ENCODE measurements around the gene SPATA9. TPM values are rescaled to one million over a fixed set of nuclear protein-coding genes. Genes with fewer than 3 reads are reported as not detected.

Gene SPATA9
- total and polyA plus RNA-seq, 2 donors, result 0.19 to 0.68 TPM

DNA sequence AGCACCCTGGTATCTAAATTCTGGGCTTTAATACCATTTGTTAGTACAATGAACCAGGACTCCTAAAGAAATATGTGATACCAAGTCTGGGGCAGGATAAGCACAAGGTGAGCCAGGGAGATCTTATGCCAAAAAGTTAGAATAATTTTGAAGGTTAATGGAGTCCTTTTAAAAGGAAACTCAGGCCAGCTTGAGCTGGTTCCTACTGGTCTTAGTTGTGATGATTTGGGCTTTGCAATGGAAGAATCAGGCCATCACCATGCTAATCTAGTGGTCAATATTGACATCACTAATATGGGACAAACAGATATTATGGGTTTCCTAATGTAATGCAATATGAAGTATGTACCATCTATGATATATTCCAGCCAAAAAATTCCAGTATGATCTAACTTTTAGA lies 7.5 kb upstream of the SPATA9 start:
- Histone ChIP-seq H3K4me3 (ENCODE audit: low read length in 2 of 2) (no peak overlapping the region), H3K27me3 (ENCODE audit: control insufficient read depth in 2 of 2, insufficient read depth in 1 of 2, low read length in 1 of 2) (no peaks in the 10 kb centered on the region), H3K9me3 (ENCODE audit: control insufficient read depth in 2 of 2, insufficient read depth in 1 of 2, low read length in 1 of 2) (no peaks in the 10 kb centered on the region), H3K4me1 (ENCODE audit: control insufficient read depth in 2 of 2, insufficient read depth in 2 of 2, low read length in 2 of 2) (no peaks in the 10 kb centered on the region), H3K36me3 (ENCODE audit: control insufficient read depth in 2 of 2, insufficient read depth in 2 of 2, low read length in 1 of 2) (no peaks in the 10 kb centered on the region), H3K27ac (ENCODE audit: low read depth in 1 of 2, low read length in 1 of 2) (no peak overlapping the region)
- DNase-seq (ENCODE audit: low read depth in 6 of 9, low spot score in 9 of 9), result no peak

DNA sequence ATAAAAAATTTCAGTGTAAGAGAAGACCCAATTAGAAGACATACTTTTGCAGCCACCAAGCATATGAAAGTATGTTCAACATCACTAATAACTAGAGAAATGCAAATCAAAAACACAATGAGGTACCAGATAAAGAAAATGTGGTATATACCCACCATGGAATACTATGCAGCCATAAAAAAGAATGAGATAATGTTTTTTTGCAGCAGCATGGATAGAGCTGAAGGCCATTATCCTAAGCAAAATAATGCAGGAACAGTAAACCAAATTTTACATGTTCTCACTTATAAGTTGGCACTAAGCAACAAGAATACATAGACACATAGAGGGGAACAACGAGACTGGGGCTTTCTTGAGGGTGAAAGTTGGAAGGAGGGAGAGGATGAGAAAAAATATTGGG lies 6.9 kb upstream of the SPATA9 start:
- no peak overlapping the region for H3K4me3 ChIP-seq (ENCODE audit: low read length in 2 of 2)
- WGBS, result 95% methylated on average over 1 of the region's 1 CpG
- no peaks in the 10 kb centered on the region for H3K9me3 ChIP-seq (ENCODE audit: control insufficient read depth in 2 of 2, insufficient read depth in 1 of 2, low read length in 1 of 2)
- no peaks in the 10 kb centered on the region for H3K27me3 ChIP-seq (ENCODE audit: control insufficient read depth in 2 of 2, insufficient read depth in 1 of 2, low read length in 1 of 2)
- no peak for DNase-seq (ENCODE audit: low read depth in 6 of 9, low spot score in 9 of 9)
- H3K27ac ChIP-seq (ENCODE audit: low read depth in 1 of 2, low read length in 1 of 2), result no peak overlapping the region
- no peaks in the 10 kb centered on the region for H3K4me1 ChIP-seq (ENCODE audit: control insufficient read depth in 2 of 2, insufficient read depth in 2 of 2, low read length in 2 of 2)
- no peaks in the 10 kb centered on the region for H3K36me3 ChIP-seq (ENCODE audit: control insufficient read depth in 2 of 2, insufficient read depth in 2 of 2, low read length in 1 of 2)

- no peaks in the 10 kb centered on the region for H3K36me3 ChIP-seq (ENCODE audit: control insufficient read depth in 2 of 2, insufficient read depth in 2 of 2, low read length in 1 of 2)
- no peak overlapping the region for H3K27ac ChIP-seq (ENCODE audit: low read depth in 1 of 2, low read length in 1 of 2)
- no peaks in the 10 kb centered on the region for H3K27me3 ChIP-seq (ENCODE audit: control insufficient read depth in 2 of 2, insufficient read depth in 1 of 2, low read length in 1 of 2)
- 97% methylated on average over 2 of the region's 2 CpGs for WGBS
- H3K9me3 ChIP-seq (ENCODE audit: control insufficient read depth in 2 of 2, insufficient read depth in 1 of 2, low read length in 1 of 2), result no peaks in the 10 kb centered on the region
- H3K4me1 ChIP-seq (ENCODE audit: control insufficient read depth in 2 of 2, insufficient read depth in 2 of 2, low read length in 2 of 2), result no peaks in the 10 kb centered on the region
- no peak for DNase-seq (ENCODE audit: low read depth in 6 of 9, low spot score in 9 of 9)
- H3K4me3 ChIP-seq (ENCODE audit: low read length in 2 of 2), result no peak overlapping the region
These were observed 3.9 kb upstream of the SPATA9 start for GRCh38 chr5:95686651-95687050.

DNA sequence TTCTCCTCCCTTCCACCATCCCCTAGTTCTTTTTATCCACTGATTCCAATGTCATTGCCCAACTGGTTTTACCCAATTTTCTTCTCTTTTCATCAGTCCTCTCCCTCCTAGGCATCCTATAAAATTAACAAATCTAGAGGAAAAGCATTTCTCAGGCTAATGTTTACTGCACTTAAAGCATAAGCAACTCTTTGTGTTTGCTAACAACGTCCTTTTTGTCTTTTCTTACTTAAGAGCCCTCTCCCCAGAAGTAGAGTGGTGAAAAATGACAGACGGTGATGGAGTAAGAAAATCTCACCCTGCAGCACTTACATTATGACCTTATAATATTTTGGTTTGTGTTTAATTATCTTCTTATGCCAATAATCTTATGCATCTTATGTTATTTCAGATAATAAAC lies 1.6 kb upstream of the SPATA9 start:
- Histone ChIP-seq H3K27me3 (ENCODE audit: control insufficient read depth in 2 of 2, insufficient read depth in 1 of 2, low read length in 1 of 2) (no peaks in the 10 kb centered on the region), H3K4me1 (ENCODE audit: control insufficient read depth in 2 of 2, insufficient read depth in 2 of 2, low read length in 2 of 2) (no peaks in the 10 kb centered on the region), H3K4me3 (ENCODE audit: low read length in 2 of 2) (no peak overlapping the region), H3K36me3 (ENCODE audit: control insufficient read depth in 2 of 2, insufficient read depth in 2 of 2, low read length in 1 of 2) (no peaks in the 10 kb centered on the region), H3K9me3 (ENCODE audit: control insufficient read depth in 2 of 2, insufficient read depth in 1 of 2, low read length in 1 of 2) (no peaks in the 10 kb centered on the region), H3K27ac (ENCODE audit: low read depth in 1 of 2, low read length in 1 of 2) (no peak overlapping the region)
- WGBS, result 96% methylated on average over 2 of the region's 2 CpGs
- DNase-seq (ENCODE audit: low read depth in 6 of 9, low spot score in 9 of 9), result no peak

GRCh38 chr5:95673081-95673480 lies 9.7 kb downstream of the SPATA9 start:
- Histone ChIP-seq H3K27ac (ENCODE audit: low read depth in 1 of 2, low read length in 1 of 2) (no peak overlapping the region), H3K4me1 (ENCODE audit: control insufficient read depth in 2 of 2, insufficient read depth in 2 of 2, low read length in 2 of 2) (no peaks in the 10 kb centered on the region), H3K4me3 (ENCODE audit: low read length in 2 of 2) (no peak overlapping the region), H3K9me3 (ENCODE audit: control insufficient read depth in 2 of 2, insufficient read depth in 1 of 2, low read length in 1 of 2) (no peaks in the 10 kb centered on the region), H3K27me3 (ENCODE audit: control insufficient read depth in 2 of 2, insufficient read depth in 1 of 2, low read length in 1 of 2) (no peaks in the 10 kb centered on the region), H3K36me3 (ENCODE audit: control insufficient read depth in 2 of 2, insufficient read depth in 2 of 2, low read length in 1 of 2) (no peaks in the 10 kb centered on the region)
- WGBS, result 94% methylated on average over 3 of the region's 3 CpGs
- DNase-seq (ENCODE audit: low read depth in 6 of 9, low spot score in 9 of 9), result no peak

- Histone ChIP-seq H3K4me3 (ENCODE audit: low read length in 2 of 2) (no peak overlapping the region), H3K9me3 (ENCODE audit: control insufficient read depth in 2 of 2, insufficient read depth in 1 of 2, low read length in 1 of 2) (no peaks in the 10 kb centered on the region), H3K27me3 (ENCODE audit: control insufficient read depth in 2 of 2, insufficient read depth in 1 of 2, low read length in 1 of 2) (no peaks in the 10 kb centered on the region), H3K27ac (ENCODE audit: low read depth in 1 of 2, low read length in 1 of 2) (no peak overlapping the region), H3K36me3 (ENCODE audit: control insufficient read depth in 2 of 2, insufficient read depth in 2 of 2, low read length in 1 of 2) (no peaks in the 10 kb centered on the region), H3K4me1 (ENCODE audit: control insufficient read depth in 2 of 2, insufficient read depth in 2 of 2, low read length in 2 of 2) (no peaks in the 10 kb centered on the region)
- DNase-seq (ENCODE audit: low read depth in 6 of 9, low spot score in 9 of 9), result no peak
These were observed 10.2 kb downstream of the SPATA9 start for GRCh38 chr5:95672641-95673040.

DNA sequence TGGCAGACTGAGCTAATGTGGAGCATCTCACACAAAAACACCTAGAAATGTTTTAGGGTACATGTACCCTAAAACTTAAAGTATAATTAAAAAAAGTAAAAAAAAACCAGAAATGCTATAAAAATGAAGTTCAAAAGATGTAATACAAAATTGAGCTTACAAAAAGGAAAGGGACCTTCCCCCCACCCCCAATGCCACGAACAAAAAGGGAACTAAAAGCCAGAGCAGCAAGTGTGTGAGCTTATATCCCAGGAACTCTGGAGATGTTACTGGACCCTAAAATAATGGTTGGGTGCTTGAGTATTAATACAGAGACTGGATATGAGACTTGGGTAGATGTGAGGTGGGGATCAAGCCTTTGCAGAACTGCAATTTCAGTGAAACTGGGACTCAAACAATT lies 11.0 kb downstream of the SPATA9 start:
- 32% methylated on average over 1 of the region's 1 CpG for WGBS
- Histone ChIP-seq H3K9me3 (ENCODE audit: control insufficient read depth in 2 of 2, insufficient read depth in 1 of 2, low read length in 1 of 2) (no peaks in the 10 kb centered on the region), H3K4me3 (ENCODE audit: low read length in 2 of 2) (no peak overlapping the region), H3K27ac (ENCODE audit: low read depth in 1 of 2, low read length in 1 of 2) (no peak overlapping the region), H3K36me3 (ENCODE audit: control insufficient read depth in 2 of 2, insufficient read depth in 2 of 2, low read length in 1 of 2) (no peaks in the 10 kb centered on the region), H3K27me3 (ENCODE audit: control insufficient read depth in 2 of 2, insufficient read depth in 1 of 2, low read length in 1 of 2) (no peaks in the 10 kb centered on the region), H3K4me1 (ENCODE audit: control insufficient read depth in 2 of 2, insufficient read depth in 2 of 2, low read length in 2 of 2) (no peaks in the 10 kb centered on the region)
- no peak for DNase-seq (ENCODE audit: low read depth in 6 of 9, low spot score in 9 of 9)

DNA sequence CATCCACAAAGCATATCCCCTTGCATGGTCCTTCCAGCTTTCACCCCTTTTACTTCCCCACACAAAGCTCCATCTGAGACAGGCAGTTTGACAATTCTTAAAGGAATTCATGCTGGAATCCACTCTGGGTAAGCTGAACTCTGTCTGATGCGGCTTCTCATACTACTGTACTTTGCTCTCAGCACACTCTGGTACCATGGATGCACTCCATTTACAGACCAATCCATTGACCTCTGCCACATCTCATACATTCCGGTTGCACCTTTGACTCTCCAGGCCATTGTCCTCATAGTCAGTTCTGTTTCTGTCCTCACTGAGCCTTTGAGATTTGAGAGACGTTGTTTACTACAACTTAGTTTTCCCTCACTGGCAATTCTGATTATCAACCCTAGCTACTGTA lies 12.2 kb downstream of the SPATA9 start:
- no peaks in the 10 kb centered on the region for H3K27me3 ChIP-seq (ENCODE audit: control insufficient read depth in 2 of 2, insufficient read depth in 1 of 2, low read length in 1 of 2)
- WGBS, result 97% methylated on average over 3 of the region's 3 CpGs
- no peak for DNase-seq (ENCODE audit: low read depth in 6 of 9, low spot score in 9 of 9)
- H3K4me3 ChIP-seq (ENCODE audit: low read length in 2 of 2), result no peak overlapping the region
- H3K9me3 ChIP-seq (ENCODE audit: control insufficient read depth in 2 of 2, insufficient read depth in 1 of 2, low read length in 1 of 2), result no peaks in the 10 kb centered on the region
- H3K4me1 ChIP-seq (ENCODE audit: control insufficient read depth in 2 of 2, insufficient read depth in 2 of 2, low read length in 2 of 2), result no peaks in the 10 kb centered on the region
- no peaks in the 10 kb centered on the region for H3K36me3 ChIP-seq (ENCODE audit: control insufficient read depth in 2 of 2, insufficient read depth in 2 of 2, low read length in 1 of 2)
- H3K27ac ChIP-seq (ENCODE audit: low read depth in 1 of 2, low read length in 1 of 2), result no peak overlapping the region

DNA sequence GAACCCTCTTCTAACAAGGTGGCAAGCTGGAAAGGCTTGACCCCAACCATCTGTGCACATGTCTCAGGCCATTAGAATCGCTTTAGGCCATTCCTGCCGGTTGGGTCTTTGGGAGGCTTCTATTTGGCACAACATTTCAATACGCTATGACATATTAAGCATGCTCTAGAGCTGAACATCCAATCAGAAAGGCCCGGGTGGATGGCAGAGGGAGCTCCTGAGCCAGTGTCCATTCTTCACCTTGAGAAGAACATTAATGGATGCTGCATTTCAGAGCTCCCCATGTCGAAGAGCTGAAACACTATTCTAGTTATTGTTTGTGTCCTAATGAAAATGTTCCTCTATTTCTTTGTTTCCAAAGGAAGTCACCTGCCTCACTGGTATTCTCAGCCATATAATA lies 12.8 kb downstream of the SPATA9 start:
- no peak for DNase-seq (ENCODE audit: low read depth in 6 of 9, low spot score in 9 of 9)
- WGBS, result 98% methylated on average over 5 of the region's 5 CpGs
- Histone ChIP-seq H3K9me3 (ENCODE audit: control insufficient read depth in 2 of 2, insufficient read depth in 1 of 2, low read length in 1 of 2) (no peaks in the 10 kb centered on the region), H3K4me3 (ENCODE audit: low read length in 2 of 2) (no peak overlapping the region), H3K36me3 (ENCODE audit: control insufficient read depth in 2 of 2, insufficient read depth in 2 of 2, low read length in 1 of 2) (no peaks in the 10 kb centered on the region), H3K27ac (ENCODE audit: low read depth in 1 of 2, low read length in 1 of 2) (no peak overlapping the region), H3K4me1 (ENCODE audit: control insufficient read depth in 2 of 2, insufficient read depth in 2 of 2, low read length in 2 of 2) (no peaks in the 10 kb centered on the region), H3K27me3 (ENCODE audit: control insufficient read depth in 2 of 2, insufficient read depth in 1 of 2, low read length in 1 of 2) (no peaks in the 10 kb centered on the region)

GRCh38 chr5:95669540-95669939 lies 13.3 kb downstream of the SPATA9 start:
- Histone ChIP-seq H3K27ac (ENCODE audit: low read depth in 1 of 2, low read length in 1 of 2) (no peak overlapping the region), H3K9me3 (ENCODE audit: control insufficient read depth in 2 of 2, insufficient read depth in 1 of 2, low read length in 1 of 2) (no peaks in the 10 kb centered on the region)
- DNase-seq (ENCODE audit: low read depth in 6 of 9, low spot score in 9 of 9), result peak in 1 of 9 donors; percentile 19

More at GRCh38 chr5:95669540-95669939, 13.3 kb downstream of the SPATA9 start:
- Histone ChIP-seq H3K4me1 (ENCODE audit: control insufficient read depth in 2 of 2, insufficient read depth in 2 of 2, low read length in 2 of 2) (no peaks in the 10 kb centered on the region), H3K27me3 (ENCODE audit: control insufficient read depth in 2 of 2, insufficient read depth in 1 of 2, low read length in 1 of 2) (no peaks in the 10 kb centered on the region), H3K4me3 (ENCODE audit: low read length in 2 of 2) (no peak overlapping the region), H3K36me3 (ENCODE audit: control insufficient read depth in 2 of 2, insufficient read depth in 2 of 2, low read length in 1 of 2) (no peaks in the 10 kb centered on the region)
- 93% methylated on average over 4 of the region's 4 CpGs for WGBS

Measured in thymus (tissue), 11 donors.